GM12878 (cell line): ENCODE data around the gene GAS6. TPM values are rescaled to one million over a fixed set of nuclear protein-coding genes. Genes with fewer than 3 reads are reported as not detected.

ENCODE experiments used
- ATAC-seq: fragments of 200-7000 bp; cut with Tn5 transposase; 3 replicates; pipeline ENCODE4 v1.9.1; 2020; ENCODE audit warnings: mild to moderate bottlenecking, moderate library complexity
- BruUV-seq: library from RNA; stranded (reverse); fragments of 400-500 nt; replicated peaks from 2 replicates; lab custom pipeline; 2021; lab: Mats Ljungman, UMichigan
- CTCF ChIA-PET: fragments of 300-600 bp; sonication (Branson Sonifier 250); formaldehyde crosslinking; extraction: SDS; loops from one replicate; lab custom pipeline; 2021; ENCODE audit warnings: inconsistent platforms; lab: Yijun Ruan, JAX
- POLR2A ChIA-PET: fragments of 350-600 bp; formaldehyde crosslinking; extraction: SDS; loops from one replicate; lab custom pipeline; 2021; ENCODE audit warnings: inconsistent platforms; lab: Charles Lee
- RAD21 ChIA-PET: fragments of 300-600 bp; sonication (Branson Sonifier 250); formaldehyde crosslinking; loops from one replicate; lab custom pipeline; 2023; ENCODE audit warnings: antibody characterized with exemption; ENCODE audit not compliant: unreplicated experiment; lab: Charles Lee
- SMC1A ChIA-PET: fragments of 300-600 bp; sonication (Branson Sonifier 250); formaldehyde crosslinking; loops from one replicate; lab custom pipeline; 2023; ENCODE audit not compliant: unreplicated experiment, uncharacterized antibody; lab: Charles Lee
- DNase-seq: peaks from one replicate; pipeline ENCODE4 v3.0.0-alpha.2; 2011; ENCODE audit warnings: low read depth, low spot score
- FAIRE-seq: peaks from 3 replicates; lab custom pipeline; 2011; peaks lifted over from hg19 to GRCh38; lab: Jason Lieb, UNC
- H2AFZ ChIP-seq: 2 replicates; pipeline ENCODE4 v1.6.0; 2011; ENCODE audit warnings: low read depth, low read length, control low read depth; ENCODE audit not compliant: control insufficient read depth
- H3K27ac ChIP-seq: 2 replicates; pipeline ENCODE4 v1.5.1; 2011; ENCODE audit warnings: control low read depth; ENCODE audit not compliant: control insufficient read depth, insufficient read depth
- H3K27me3 ChIP-seq, 2 experiments: replicated peaks in 1 of 2; 2 replicates each; pipeline versions ENCODE4 v1.6.0 to v1.6.1; 2011; ENCODE audit warnings: low read length in 1 of 2; ENCODE audit not compliant: control insufficient read depth in 2 of 2, insufficient read depth in 2 of 2
- H3K36me3 ChIP-seq, 2 experiments: 2 replicates each; pipeline ENCODE4 v1.5.1; 2011; ENCODE audit warnings: low read length in 1 of 2; ENCODE audit not compliant: control insufficient read depth in 2 of 2, insufficient read depth in 2 of 2
- H3K4me1 ChIP-seq: 2 replicates; pipeline ENCODE4 v1.6.1; 2011; ENCODE audit warnings: mild to moderate bottlenecking, low read length, moderate library complexity, mixed read lengths; ENCODE audit not compliant: control insufficient read depth, insufficient read depth
- H3K4me2 ChIP-seq: 2 replicates; pipeline ENCODE4 v1.6.0; 2011; ENCODE audit warnings: control low read depth; ENCODE audit not compliant: control insufficient read depth, insufficient read depth
- H3K4me3 ChIP-seq: fragments of 200-600 bp; sonication (generic); 2 replicates; pipeline ENCODE4 v1.5.1; 2016
- H3K79me2 ChIP-seq: 2 replicates; pipeline ENCODE4 v1.6.0; 2011; ENCODE audit warnings: low read length; ENCODE audit not compliant: control insufficient read depth, insufficient read depth
- H3K9ac ChIP-seq: 2 replicates; pipeline ENCODE4 v1.8.0; 2011; ENCODE audit warnings: low read length, control low read depth, mixed read lengths; ENCODE audit not compliant: control insufficient read depth, insufficient read depth
- H3K9me3 ChIP-seq: replicated peaks from 3 replicates; pipeline ENCODE4 v1.5.1; 2011; ENCODE audit warnings: mild to moderate bottlenecking, low read length; ENCODE audit not compliant: control insufficient read depth, insufficient read depth
- H4K20me1 ChIP-seq: 2 replicates; pipeline ENCODE4 v1.6.0; 2011; ENCODE audit not compliant: control insufficient read depth, insufficient read depth
- BMI1 ChIP-seq: fragments of 450-650 bp; IDR thresholded peaks from 2 replicates; pipeline ENCODE4 v1.6.1; 2016; ENCODE audit warnings: mild to moderate bottlenecking, moderate library complexity, borderline replicate concordance
- TCF12 ChIP-seq: IDR thresholded peaks from 2 replicates; pipeline ENCODE4 v1.6.1; 2011; ENCODE audit warnings: low read depth, mild to moderate bottlenecking, low read length
- USF2 ChIP-seq: IDR thresholded peaks from 2 replicates; pipeline ENCODE4 v1.6.1; 2011; ENCODE audit warnings: low read depth, low read length, improper control_type of control experiment, borderline replicate concordance
- ZNF274 ChIP-seq: IDR thresholded peaks from one replicate; pipeline ENCODE4 v1.8.0; 2011; ENCODE audit not compliant: insufficient read length, insufficient read depth
- WGBS: methylation state at CpG from one replicate; pipeline ENCODE4 v1.1.6; 2016; ENCODE audit warnings: low lambda C conversion rate; ENCODE audit not compliant: insufficient replicate concordance, insufficient coverage; ENCODE audit errors: missing lambda C conversion rate; 5-methylcytosine and 5-hydroxymethylcytosine counted together
- in situ Hi-C: fragments of 300-500 bp; cut with MboI; formaldehyde crosslinking; loops from 9 replicates; pipeline ENCODE4 v1.14.3; 2018; ENCODE audit warnings: mixed read lengths
- intact Hi-C: fragments of 100-400 bp; cut with micrococcal nuclease; formaldehyde crosslinking; loops from one replicate; pipeline ENCODE4 v1.14.2; 2022; ENCODE audit not compliant: unreplicated experiment
- polyA plus RNA-seq, 11 experiments: library from polyadenylated mRNA; depleted of rRNA in 4 of 11; unstranded in 6 of 11; stranded (reverse) in 5 of 11; fragments of >200 nt; fragmentation: Nextera tagmentation in 4 of 11; fragmentation: Illumina TruSeq in 1 of 11; extraction: Ambion mirVana in 4 of 11; extraction: Trizol in 1 of 11; gene quantifications; 1 replicate in 1 of 11; 2 replicates in 10 of 11; pipeline versions ENCODE4 v1.2.1 to v1.2.3, GENCODE V29; 2011 to 2016; ENCODE audit warnings: inconsistent platforms in 2 of 11, missing spikeins in 2 of 11, low read depth in 1 of 11
- total RNA-seq, 4 experiments: library from RNA; depleted of rRNA in 3 of 4; stranded (reverse); fragments of >200 nt in 3 of 4; fragmentation: Illumina TruSeq in 1 of 4; extraction: Trizol in 1 of 4; gene quantifications; 2 replicates each; pipeline versions ENCODE4 v1.2.1 to v1.2.3, GENCODE V29; 2013 to 2021

Gene GAS6
- total and polyA plus RNA-seq, 10 of the 15 experiments (the other 5 are each of a cell fraction or from before 2014, with no cell fraction given): 0.03 to 0.59 (median 0.10) TPM; not detected in 2

GRCh38 chr13:113890774-113891480 lies 27.1 kb upstream of the GAS6 start:
- Histone ChIP-seq H3K4me3 (no peak overlapping the region), H3K36me3 (no peaks in the 10 kb centered on the region), H3K4me2 (no peak overlapping the region), H2AFZ (no peak overlapping the region), H3K9me3 (no peaks in the 10 kb centered on the region), H3K27me3 (0 out of 4 replicates have a peak, but pooled peaks cover 0 to 5% of the 10 kb centered on the region in 2 experiments), H3K4me1 (no peaks in the 10 kb centered on the region), H3K9ac (no peak overlapping the region)
- CTCF ChIA-PET: no interaction called here
- TF ChIP-seq BMI1: no peak
- TF ChIP-seq, all 136 proteins: peak for 0
- no peaks in the 10 kb centered on the region for H3K79me2 ChIP-seq
- in situ Hi-C loops (loop anchor here (10.0 kb wide), 1 partner anchor 56 kb away; no protein-coding TSS in a partner anchor), intact Hi-C loops (no loop called here)
- FAIRE-seq (no peak), DNase-seq (no peak), ATAC-seq (no peak)
- BruUV-seq: no TSS peak
- ChIA-PET RAD21 (no interaction called here), SMC1A (no interaction called here), POLR2A (no interaction called here)
- WGBS: 0% methylated on average over 2 of the region's 2 CpGs
- no peak overlapping the region for H3K27ac ChIP-seq
- no peaks in the 10 kb centered on the region for H4K20me1 ChIP-seq

- H3K27me3 ChIP-seq: peaks cover 0 to 5% of the 10 kb centered on the region in 2 experiments; a peak in 1 of 4 replicates
- no TSS peak for BruUV-seq
- ATAC-seq (no peak), FAIRE-seq (no peak), DNase-seq (no peak)
- H3K9ac ChIP-seq: no peak overlapping the region
- H2AFZ ChIP-seq: no peak overlapping the region
- SMC1A ChIA-PET: no interaction called here
- RAD21 ChIA-PET: no interaction called here
- WGBS: 14% methylated on average over 4 of the region's 4 CpGs
- H3K4me2 ChIP-seq: no peak overlapping the region
- H3K27ac ChIP-seq: no peak overlapping the region
- no peak overlapping the region for H3K4me3 ChIP-seq
- H3K79me2 ChIP-seq: no peaks in the 10 kb centered on the region
- no peaks in the 10 kb centered on the region for H3K9me3 ChIP-seq
- CTCF ChIA-PET: no interaction called here
- H3K36me3 ChIP-seq: no peaks in the 10 kb centered on the region
- H4K20me1 ChIP-seq: no peaks in the 10 kb centered on the region
- intact Hi-C loops (no loop called here), in situ Hi-C loops (no loop called here)
- H3K4me1 ChIP-seq: no peaks in the 10 kb centered on the region
- TF ChIP-seq ZNF274: no peak
- TF ChIP-seq TCF12: no peak
- TF ChIP-seq USF2: no peak
- POLR2A ChIA-PET: no interaction called here
These were observed 25.6 kb upstream of the GAS6 start for GRCh38 chr13:113889467-113889866.
